ENCODE data around the gene MYADML2.

Gene MYADML2

GRCh38 chr17:81947189-81947588, at the start of gene MYADML2:
MYADML2 (minus strand) TSS chr17:81947233; CDS start chr17:81941741, 5,492 bp downstream.
- Histone ChIP-seq H3K9ac (ENCODE audit: low read length in 2 of 2) (no peak within 1 kb of the TSS), H3K36me3 (ENCODE audit: control insufficient read depth in 2 of 2, insufficient read depth in 2 of 2, low read length in 2 of 2) (no peaks in the 10 kb centered on the region), H3K27ac (ENCODE audit: low read length) (no peak within 1 kb of the TSS), H3K4me1 (ENCODE audit: control insufficient read depth, insufficient read depth, low read length) (no peaks in the 10 kb centered on the region), H3K4me3 (ENCODE audit: low read length in 2 of 2) (no peak within 1 kb of the TSS), H3K9me3 (ENCODE audit: control insufficient read depth in 2 of 2, low read length in 2 of 2) (no peaks in the 10 kb centered on the region), H3K27me3 (ENCODE audit: control insufficient read depth in 1 of 2, insufficient read depth in 2 of 2, low read length in 2 of 2) (peaks cover 2 to 5% of the 10 kb centered on the region in 2 donors)

GRCh38 chr17:81996232-81996756, 49.3 kb upstream of the MYADML2 start:
- Histone ChIP-seq H3K9ac (ENCODE audit: low read length in 2 of 2) (no peak overlapping the region), H3K27ac (ENCODE audit: low read length) (no peak overlapping the region), H3K27me3 (ENCODE audit: control insufficient read depth in 1 of 2, insufficient read depth in 2 of 2, low read length in 2 of 2) (no peaks in the 10 kb centered on the region), H3K36me3 (ENCODE audit: control insufficient read depth in 2 of 2, insufficient read depth in 2 of 2, low read length in 2 of 2) (peaks cover 0 to 5% of the 10 kb centered on the region in 2 donors), H3K4me3 (ENCODE audit: low read length in 2 of 2) (no peak overlapping the region), H3K4me1 (ENCODE audit: control insufficient read depth, insufficient read depth, low read length) (peaks cover 17% of the 10 kb centered on the region), H3K9me3 (ENCODE audit: control insufficient read depth in 2 of 2, low read length in 2 of 2) (no peaks in the 10 kb centered on the region)

- no peak overlapping the region for H3K4me3 ChIP-seq (ENCODE audit: low read length in 2 of 2)
- H3K9ac ChIP-seq (ENCODE audit: low read length in 2 of 2) = no peak overlapping the region
- no peaks in the 10 kb centered on the region for H3K27me3 ChIP-seq (ENCODE audit: control insufficient read depth in 1 of 2, insufficient read depth in 2 of 2, low read length in 2 of 2)
- peaks cover 23% of the 10 kb centered on the region for H3K4me1 ChIP-seq (ENCODE audit: control insufficient read depth, insufficient read depth, low read length)
- no peaks in the 10 kb centered on the region for H3K9me3 ChIP-seq (ENCODE audit: control insufficient read depth in 2 of 2, low read length in 2 of 2)
- H3K27ac ChIP-seq (ENCODE audit: low read length) = no peak overlapping the region
- peaks cover 0 to 5% of the 10 kb centered on the region in 2 donors for H3K36me3 ChIP-seq (ENCODE audit: control insufficient read depth in 2 of 2, insufficient read depth in 2 of 2, low read length in 2 of 2)
Measured at GRCh38 chr17:81995463-81996231, 48.6 kb upstream of the MYADML2 start.

GRCh38 chr17:81994593-81995462, 47.8 kb upstream of the MYADML2 start:
- Histone ChIP-seq H3K4me1 (ENCODE audit: control insufficient read depth, insufficient read depth, low read length) (peaks cover 23% of the 10 kb centered on the region), H3K36me3 (ENCODE audit: control insufficient read depth in 2 of 2, insufficient read depth in 2 of 2, low read length in 2 of 2) (peaks cover 0 to 5% of the 10 kb centered on the region in 2 donors), H3K27ac (ENCODE audit: low read length) (no peak overlapping the region), H3K9me3 (ENCODE audit: control insufficient read depth in 2 of 2, low read length in 2 of 2) (no peaks in the 10 kb centered on the region), H3K4me3 (ENCODE audit: low read length in 2 of 2) (no peak overlapping the region), H3K9ac (ENCODE audit: low read length in 2 of 2) (no peak overlapping the region), H3K27me3 (ENCODE audit: control insufficient read depth in 1 of 2, insufficient read depth in 2 of 2, low read length in 2 of 2) (no peaks in the 10 kb centered on the region)

GRCh38 chr17:81993729-81994592, 46.9 kb upstream of the MYADML2 start:
- Histone ChIP-seq H3K9me3 (ENCODE audit: control insufficient read depth in 2 of 2, low read length in 2 of 2) (no peaks in the 10 kb centered on the region), H3K9ac (ENCODE audit: low read length in 2 of 2) (no peak overlapping the region), H3K4me1 (ENCODE audit: control insufficient read depth, insufficient read depth, low read length) (peaks cover 23% of the 10 kb centered on the region), H3K4me3 (ENCODE audit: low read length in 2 of 2) (no peak overlapping the region), H3K27me3 (ENCODE audit: control insufficient read depth in 1 of 2, insufficient read depth in 2 of 2, low read length in 2 of 2) (no peaks in the 10 kb centered on the region), H3K36me3 (ENCODE audit: control insufficient read depth in 2 of 2, insufficient read depth in 2 of 2, low read length in 2 of 2) (peaks cover 0 to 5% of the 10 kb centered on the region in 2 donors), H3K27ac (ENCODE audit: low read length) (no peak overlapping the region)

- H3K4me1 ChIP-seq (ENCODE audit: control insufficient read depth, insufficient read depth, low read length) = peaks cover 23% of the 10 kb centered on the region
- H3K27ac ChIP-seq (ENCODE audit: low read length) = peak overlapping the region; percentile 6
- peak overlapping the region in 1 of 2 donors; percentile 60 for H3K4me3 ChIP-seq (ENCODE audit: low read length in 2 of 2)
- no peaks in the 10 kb centered on the region for H3K9me3 ChIP-seq (ENCODE audit: control insufficient read depth in 2 of 2, low read length in 2 of 2)
- H3K36me3 ChIP-seq (ENCODE audit: control insufficient read depth in 2 of 2, insufficient read depth in 2 of 2, low read length in 2 of 2) = peaks cover 0 to 5% of the 10 kb centered on the region in 2 donors
- no peaks in the 10 kb centered on the region for H3K27me3 ChIP-seq (ENCODE audit: control insufficient read depth in 1 of 2, insufficient read depth in 2 of 2, low read length in 2 of 2)
- H3K9ac ChIP-seq (ENCODE audit: low read length in 2 of 2) = peak overlapping the region; percentile 36 to 41
Measured at GRCh38 chr17:81992306-81993102, 45.5 kb upstream of the MYADML2 start.

- Histone ChIP-seq H3K27me3 (ENCODE audit: control insufficient read depth in 1 of 2, insufficient read depth in 2 of 2, low read length in 2 of 2) (no peaks in the 10 kb centered on the region), H3K4me1 (ENCODE audit: control insufficient read depth, insufficient read depth, low read length) (peaks cover 23% of the 10 kb centered on the region), H3K27ac (ENCODE audit: low read length) (peak overlapping the region; percentile 6), H3K4me3 (ENCODE audit: low read length in 2 of 2) (peak overlapping the region; percentile 43 to 60), H3K36me3 (ENCODE audit: control insufficient read depth in 2 of 2, insufficient read depth in 2 of 2, low read length in 2 of 2) (peaks cover 0 to 2% of the 10 kb centered on the region in 2 donors), H3K9me3 (ENCODE audit: control insufficient read depth in 2 of 2, low read length in 2 of 2) (no peaks in the 10 kb centered on the region), H3K9ac (ENCODE audit: low read length in 2 of 2) (peak overlapping the region; percentile 41 to 42)
Measured at GRCh38 chr17:81991684-81992305, 44.8 kb upstream of the MYADML2 start.

- Histone ChIP-seq H3K9me3 (ENCODE audit: control insufficient read depth in 2 of 2, low read length in 2 of 2) (no peaks in the 10 kb centered on the region), H3K27me3 (ENCODE audit: control insufficient read depth in 1 of 2, insufficient read depth in 2 of 2, low read length in 2 of 2) (no peaks in the 10 kb centered on the region), H3K4me1 (ENCODE audit: control insufficient read depth, insufficient read depth, low read length) (peaks cover 23% of the 10 kb centered on the region), H3K27ac (ENCODE audit: low read length) (peak overlapping the region; percentile 6), H3K9ac (ENCODE audit: low read length in 2 of 2) (peak overlapping the region; percentile 41 to 42), H3K36me3 (ENCODE audit: control insufficient read depth in 2 of 2, insufficient read depth in 2 of 2, low read length in 2 of 2) (peaks cover 2% of the 10 kb centered on the region in 2 donors), H3K4me3 (ENCODE audit: low read length in 2 of 2) (peak overlapping the region in 1 of 2 donors; percentile 60)
Measured at GRCh38 chr17:81990836-81991683, 44.0 kb upstream of the MYADML2 start.
